Ramos (cell line): ENCODE measurements around the gene FOXL1.
"Not testable (repeated sequence)": the region's sequence is repeated elsewhere in the genome, so short reads cannot be mapped to it uniquely, and the experiment has no call there.

Experiments
- in situ Hi-C: fragments of 300-500 bp; cut with MboI; formaldehyde crosslinking; loops from one replicate; pipeline ENCODE4 v1.14.3; 2022; ENCODE audit warnings: low sequenced_read_pairs; ENCODE audit not compliant: unreplicated experiment

FOXL1 gene

DNA sequence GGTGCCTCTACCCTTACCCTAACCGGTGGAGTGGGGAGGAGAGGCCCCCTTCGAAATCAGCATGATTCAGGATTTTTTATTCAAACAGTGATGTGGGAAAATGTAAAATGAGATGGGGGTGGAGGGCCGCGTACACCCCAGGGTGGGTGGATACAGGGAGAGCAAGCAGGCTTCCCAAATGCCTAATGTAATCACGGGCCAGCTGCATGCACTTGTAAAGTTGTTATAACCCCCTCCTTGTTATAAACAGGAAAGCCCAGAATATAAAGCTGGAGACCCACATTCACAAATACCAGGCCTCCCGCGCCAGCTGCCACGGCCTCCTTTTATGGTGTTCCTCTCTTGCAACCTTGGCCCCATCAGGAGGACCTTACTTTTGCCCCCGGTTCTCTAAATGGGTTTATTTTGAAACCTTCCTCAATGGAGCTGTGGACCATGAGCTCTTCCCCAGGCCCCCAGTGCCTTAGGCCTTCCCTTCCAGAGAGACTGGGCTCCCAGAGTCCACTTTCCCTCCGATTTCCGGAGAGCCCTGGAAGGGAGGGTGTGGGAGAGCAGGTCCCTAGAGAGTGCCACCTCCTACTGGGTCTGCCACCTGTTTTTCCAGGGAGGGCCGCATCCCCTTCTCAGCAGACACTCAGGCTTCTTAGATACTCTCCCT is 906 bp upstream of the FOXL1 start:
- in situ Hi-C loops: no loop called here

DNA sequence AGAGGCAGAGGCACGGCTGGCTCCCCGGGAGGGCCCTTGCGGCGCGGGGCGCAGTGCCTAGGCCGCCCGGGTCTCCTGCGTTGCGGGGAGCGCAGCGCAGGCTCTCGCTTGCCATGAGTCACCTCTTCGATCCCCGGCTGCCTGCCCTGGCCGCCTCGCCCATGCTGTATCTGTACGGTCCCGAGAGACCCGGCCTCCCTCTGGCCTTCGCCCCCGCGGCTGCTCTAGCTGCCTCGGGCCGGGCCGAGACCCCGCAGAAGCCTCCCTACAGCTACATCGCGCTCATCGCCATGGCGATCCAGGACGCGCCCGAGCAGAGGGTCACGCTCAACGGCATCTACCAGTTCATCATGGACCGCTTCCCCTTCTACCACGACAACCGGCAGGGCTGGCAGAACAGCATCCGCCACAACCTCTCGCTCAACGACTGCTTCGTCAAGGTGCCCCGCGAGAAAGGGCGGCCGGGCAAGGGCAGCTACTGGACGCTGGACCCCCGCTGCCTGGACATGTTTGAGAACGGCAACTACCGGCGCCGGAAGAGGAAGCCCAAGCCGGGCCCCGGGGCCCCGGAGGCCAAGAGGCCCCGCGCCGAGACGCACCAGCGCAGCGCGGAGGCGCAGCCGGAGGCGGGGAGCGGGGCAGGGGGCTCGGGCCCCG is 390 bp downstream of the FOXL1 start:
- in situ Hi-C loops: no loop called here

DNA sequence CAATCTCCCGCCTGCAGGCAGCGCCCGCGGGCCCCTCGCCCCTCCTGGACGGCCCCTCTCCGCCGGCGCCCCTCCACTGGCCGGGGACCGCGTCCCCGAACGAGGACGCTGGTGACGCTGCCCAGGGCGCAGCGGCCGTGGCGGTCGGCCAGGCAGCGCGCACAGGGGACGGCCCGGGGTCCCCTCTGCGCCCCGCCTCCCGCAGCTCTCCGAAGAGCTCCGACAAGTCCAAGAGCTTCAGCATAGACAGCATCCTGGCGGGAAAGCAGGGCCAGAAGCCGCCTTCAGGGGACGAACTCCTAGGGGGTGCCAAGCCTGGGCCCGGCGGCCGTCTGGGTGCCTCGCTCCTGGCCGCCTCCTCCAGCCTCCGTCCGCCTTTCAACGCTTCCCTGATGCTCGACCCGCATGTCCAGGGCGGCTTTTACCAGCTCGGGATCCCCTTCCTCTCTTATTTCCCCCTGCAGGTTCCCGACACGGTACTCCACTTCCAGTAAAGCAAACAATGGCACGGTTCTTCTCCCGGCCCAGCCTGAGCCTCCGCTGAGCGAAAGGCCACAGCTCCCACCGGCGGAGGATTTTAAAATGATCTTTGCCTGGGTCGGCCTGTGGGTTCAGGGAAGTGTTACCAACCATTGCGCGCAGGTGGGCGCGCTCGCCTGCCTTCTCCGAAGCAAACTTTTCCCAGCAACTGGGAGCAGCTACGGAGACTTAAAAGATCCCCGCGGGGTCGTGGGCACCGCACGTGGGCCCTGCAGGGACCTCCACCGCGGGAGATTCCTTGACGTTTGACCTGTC is 1.1 kb downstream of the FOXL1 start:
- in situ Hi-C loops: no loop called here

DNA sequence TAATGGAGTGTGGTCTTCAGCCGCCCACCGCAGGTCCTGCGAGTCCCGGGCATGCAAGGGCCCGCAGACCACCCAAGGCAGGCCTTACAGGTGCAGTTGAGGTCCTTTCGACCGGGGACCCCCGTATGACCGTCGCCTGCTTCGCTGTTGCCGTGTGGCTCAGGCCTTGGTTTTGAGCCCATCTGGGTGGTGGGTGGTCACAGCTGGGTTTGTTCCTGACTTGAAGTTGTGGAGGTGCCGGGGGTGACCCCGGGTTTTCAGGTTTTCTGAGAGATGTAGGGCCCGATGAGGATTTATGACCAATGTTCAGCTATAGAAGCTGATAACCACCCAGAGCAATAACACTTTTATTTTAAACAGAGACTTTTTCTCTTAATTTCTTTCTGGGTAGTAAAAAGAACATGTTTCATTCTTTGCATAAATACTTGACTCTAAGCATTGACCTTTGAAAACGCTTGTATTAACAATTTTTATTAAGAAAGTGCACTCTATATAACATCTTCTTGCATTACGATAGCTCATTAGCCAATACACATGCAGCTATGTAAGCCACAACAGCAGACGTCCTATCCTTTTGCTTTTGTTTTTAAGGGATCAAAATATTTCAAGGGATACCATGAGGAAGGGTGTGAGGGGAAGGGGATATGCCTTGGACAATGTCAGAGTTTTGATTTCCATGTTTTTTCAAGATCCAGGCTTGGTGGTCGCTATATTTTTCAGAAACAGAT is 1.9 kb downstream of the FOXL1 start:
- in situ Hi-C loops: no loop called here

DNA sequence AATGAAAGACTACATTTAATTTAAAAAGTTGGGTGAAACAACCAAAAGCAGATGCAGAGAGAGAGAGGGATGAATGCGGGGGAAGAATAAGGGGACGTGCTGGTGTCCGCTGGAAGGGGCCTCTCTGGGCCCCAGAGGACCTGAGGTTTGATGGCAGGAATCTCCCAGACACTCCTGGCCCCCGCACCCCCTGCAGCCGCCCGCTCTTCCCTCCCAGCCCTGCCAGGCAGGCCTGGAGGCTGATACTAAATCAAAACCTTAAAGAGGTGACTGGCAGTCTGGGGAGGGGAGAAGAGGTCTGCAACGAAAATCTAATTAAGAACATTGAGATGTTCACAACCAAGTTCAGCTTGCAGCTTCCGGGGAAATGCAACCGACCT is 2.4 kb downstream of the FOXL1 start:
- in situ Hi-C loops: no loop called here

DNA sequence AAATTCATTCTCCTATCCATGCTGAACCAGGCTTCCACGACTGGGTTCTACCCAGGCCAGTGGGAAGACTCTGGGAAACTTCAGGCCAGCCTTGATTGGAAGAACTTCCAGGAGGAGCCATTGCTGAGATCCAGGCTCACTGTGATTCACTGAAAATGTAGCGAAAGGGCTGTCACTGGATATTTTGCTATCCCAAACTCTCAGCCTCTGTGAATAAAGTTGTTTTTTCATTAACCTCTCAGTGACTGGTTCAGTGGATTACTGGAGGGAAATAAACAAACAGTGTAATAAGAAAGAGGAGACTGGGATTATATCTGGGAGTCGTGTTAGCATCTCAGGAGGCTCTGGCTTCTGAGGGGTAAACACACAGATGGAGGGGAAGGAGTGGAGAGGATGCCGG is 3.1 kb downstream of the FOXL1 start:
- in situ Hi-C loops: no loop called here

DNA sequence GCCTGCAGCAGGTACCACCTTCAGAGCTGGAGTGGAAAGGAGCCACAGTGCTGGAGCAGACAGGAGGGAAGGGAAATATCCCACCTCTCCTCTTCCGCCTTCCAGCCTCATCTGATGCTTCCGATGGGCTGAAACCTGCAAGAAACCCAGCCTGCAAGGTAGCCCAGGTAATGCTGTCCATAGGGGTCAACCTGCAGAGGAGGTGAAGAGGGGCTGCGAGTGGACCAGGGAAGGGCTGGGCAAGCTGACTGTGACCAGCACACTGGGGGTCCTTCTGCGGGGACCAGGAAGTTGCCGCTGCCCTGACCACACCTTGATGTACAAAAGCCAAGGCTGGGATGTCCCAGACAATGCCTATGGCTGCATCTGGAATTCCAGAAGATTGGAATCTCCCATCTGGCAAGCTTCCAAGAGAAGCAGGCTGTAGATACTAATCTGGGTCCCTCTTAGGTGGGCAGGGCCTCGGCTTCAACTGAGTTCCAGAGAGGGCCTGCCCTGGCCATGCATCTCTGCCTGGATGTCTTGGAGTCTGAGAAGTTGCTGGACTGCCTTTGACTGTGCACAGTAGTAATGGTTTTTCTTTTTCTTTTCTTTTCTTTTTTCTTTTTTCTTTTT is 5.8 kb downstream of the FOXL1 start:
- in situ Hi-C loops: no loop called here

DNA sequence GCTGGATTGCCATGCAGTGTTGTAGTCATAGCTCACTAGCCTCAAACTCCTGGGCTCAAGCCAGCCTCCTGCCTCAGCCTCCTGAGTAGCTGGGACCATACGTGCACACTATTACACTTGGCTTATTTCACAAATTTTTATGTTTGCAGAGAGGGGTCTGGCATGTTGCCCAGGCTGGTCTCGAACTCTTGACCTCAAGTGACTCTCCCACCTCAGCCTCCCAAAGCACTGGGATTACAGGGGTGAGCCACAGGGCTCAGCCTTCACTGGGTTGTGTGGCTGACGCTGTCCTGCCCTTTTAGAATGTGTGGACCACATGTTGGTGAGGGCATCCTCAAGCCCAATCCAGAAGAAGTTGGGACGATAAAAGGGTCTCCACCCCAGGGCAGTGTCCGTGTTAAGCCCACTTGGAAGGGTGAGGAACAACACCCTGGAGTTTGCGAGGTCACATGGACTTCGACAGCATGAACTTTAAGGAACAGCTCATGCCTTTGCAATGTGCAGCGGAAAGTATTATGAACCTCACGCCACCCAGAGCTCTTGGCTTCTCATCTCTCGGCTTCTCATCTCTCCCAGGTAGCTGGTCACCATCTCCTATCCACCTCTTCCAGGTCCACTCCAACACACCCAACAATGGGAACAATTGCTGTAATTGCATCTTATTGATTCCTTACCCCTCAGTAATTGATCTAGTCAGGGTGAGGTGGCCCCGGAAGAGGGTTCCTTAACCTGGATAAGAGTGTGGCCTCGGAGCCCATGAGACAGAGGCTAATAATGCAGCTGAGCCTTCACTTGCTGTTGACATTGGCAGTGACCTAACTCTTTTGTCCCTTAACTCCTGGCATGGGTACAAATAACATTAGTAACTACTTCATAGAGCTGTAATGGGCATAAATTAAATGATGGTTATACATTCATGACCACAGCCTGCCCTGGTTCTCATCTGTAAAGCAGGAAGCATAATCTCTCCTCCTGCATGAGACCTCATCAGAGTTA is 6.7 kb downstream of the FOXL1 start:
- in situ Hi-C loops: no loop called here

DNA sequence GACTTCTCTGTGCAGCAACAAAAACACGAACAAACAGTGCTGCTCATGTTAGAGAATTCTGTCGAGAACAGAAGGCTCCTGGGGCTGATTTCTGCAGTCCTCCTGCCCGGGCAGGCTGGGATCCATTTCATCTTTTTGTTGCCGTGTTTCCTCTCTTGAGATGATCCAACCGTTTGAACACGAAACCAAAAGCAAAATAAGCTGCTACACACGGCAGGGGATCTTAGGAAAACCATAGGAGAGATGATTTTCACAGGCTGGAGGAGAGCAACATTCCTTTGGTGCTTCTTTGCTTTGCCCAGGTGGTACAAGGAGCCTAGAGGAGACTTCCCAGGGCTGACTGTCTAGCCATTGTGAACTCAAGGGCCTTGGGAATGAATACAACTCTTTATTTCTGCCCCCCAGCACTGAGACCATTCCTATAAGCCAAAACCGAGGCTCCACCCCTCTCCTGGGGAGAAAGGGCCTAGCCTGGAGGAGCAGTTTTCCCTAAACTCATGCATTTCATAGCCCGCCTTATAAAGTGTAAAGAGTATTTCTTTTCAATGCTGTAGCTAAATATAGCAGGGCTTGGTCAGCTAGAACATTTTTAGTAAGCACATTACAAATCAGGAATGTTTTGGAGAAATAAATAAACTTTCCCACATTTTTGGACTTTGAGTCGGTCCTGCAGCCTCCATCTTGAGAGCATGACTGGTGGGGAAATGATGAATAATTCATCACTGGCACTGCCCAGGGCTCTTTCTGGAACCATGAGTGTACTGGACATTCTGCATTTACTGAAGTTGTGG is 7.7 kb downstream of the FOXL1 start:
- in situ Hi-C loops: no loop called here

DNA sequence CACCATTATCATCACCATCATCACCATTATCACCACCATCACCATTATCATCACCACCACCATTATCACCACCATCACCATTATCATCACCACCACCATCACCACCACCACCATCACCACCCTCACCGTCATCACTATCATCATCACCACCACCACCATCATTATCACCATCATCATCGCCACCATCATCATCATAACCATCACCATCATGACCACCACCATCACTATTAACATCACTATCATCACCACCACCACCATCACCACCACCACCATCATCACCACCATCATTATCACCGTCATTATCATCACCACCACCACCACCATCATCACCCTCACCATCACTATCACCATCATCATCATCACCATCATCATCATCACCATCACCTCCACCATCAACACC is 9.1 kb downstream of the FOXL1 start:
- in situ Hi-C loops: no loop called here

DNA sequence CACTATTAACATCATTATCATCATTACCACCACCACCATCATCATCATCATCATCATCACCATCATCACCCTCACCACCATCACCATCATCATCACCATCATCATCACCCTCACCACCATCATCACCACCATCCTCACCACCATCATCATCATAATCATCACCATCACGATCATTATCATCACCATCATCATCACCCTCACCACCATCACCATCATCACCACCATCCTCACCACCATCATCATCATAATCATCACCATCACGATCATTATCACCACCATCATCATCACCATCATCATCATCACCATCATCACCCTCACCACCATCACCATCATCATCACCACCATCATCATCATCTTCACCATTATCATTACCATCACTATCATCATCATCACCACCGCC is 9.6 kb downstream of the FOXL1 start:
- in situ Hi-C loops: not testable (repeated sequence)

DNA sequence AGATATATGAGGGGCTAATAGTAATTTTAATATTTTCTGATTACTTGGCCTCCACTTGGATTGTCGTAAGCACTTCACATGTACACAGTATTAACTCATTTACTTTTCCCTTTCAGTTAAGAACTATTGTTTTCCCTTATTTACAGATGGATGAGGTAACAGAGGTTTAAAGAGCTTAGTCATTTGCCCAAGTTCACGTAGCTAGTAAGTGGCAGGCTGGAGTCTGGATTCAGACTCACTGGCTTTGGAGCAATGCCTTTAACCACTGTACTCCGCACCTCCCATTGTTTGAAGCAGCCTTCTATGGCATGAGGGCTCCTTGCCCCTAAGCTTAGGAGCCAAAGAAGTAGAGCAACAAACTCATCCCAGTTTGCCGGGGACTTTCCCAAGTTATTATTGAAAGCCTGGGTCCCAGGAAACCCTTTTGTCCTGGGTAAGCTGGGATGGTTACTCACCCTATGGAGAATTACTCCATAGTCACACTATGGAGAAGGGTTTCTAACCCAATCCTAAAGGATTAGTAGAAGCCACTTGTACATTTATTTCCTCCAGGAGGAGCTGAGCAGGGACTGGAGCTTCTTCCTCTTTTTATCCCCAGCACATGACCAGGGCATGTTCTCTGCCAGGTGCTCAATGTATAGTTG is 12.3 kb downstream of the FOXL1 start:
- in situ Hi-C loops: no loop called here

DNA sequence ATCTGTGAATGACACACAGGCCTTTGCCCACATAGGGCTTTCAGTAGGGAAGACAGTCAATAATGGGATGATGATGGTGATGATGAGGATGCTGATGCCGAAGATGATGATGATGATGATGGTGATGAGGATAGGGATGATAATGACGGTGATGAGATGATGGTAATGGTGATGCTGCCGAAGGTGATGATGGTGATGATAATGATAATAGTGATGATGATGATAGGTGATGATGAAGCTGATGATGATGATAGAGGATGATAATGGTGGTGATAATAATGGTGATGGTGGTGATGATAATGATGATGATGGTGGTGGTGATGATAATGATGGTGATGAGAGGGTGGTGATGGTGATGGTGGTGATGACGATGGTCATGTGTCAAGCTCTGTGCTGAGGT is 12.9 kb downstream of the FOXL1 start:
- in situ Hi-C loops: no loop called here

DNA sequence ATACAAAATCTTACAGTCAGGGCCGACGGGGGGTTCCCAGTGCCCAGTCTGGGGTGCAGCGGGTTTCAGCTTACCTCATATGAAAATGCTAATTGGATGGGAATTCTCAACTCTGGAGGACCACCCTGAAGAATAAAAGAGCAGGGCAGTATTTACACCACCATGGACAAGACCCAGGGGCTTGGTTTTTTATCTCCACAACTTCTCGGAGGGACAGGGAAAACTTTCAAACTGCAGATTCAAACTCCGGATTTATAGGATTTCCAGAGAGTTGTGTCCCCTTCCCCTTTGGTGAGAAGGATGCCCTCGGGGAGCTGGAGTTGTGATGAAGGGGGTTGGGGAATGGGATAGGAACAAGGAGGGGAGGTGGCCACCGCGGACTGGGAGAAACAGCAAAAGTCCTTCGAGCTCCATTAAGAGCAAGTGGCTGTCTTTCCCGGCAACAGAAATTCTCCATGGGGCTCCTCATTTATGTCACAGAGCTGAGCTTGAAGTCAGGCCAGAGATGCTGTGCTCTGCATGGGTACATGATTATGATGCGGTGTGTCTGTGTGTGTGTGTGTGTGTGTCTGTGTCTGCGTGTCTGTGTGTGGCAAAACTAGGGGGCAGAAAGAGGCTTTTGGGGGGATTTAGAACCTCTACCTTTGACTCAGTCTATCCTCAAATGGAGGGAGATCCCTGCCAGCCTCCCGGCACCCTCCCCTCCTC is 15.7 kb downstream of the FOXL1 start:
- in situ Hi-C loops: no loop called here

DNA sequence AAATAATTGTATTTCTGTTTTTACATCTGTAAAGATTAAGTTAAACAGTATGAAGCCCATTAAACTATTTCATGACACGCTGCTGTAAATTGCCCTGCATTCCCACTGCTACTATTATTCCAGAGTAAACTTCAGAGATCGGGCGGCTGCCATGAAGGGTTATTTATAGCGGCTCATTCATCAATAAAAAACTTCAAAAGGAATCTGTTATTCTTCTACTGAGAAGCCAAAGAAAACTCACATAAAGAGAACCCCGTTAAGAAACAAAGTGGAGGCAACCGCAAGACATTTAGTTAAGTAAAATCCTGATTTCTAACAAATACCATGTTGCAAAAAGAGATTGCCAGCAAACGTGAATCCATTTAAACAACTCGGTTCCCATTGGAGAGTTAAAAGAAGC is 16.4 kb downstream of the FOXL1 start:
- in situ Hi-C loops: no loop called here

DNA sequence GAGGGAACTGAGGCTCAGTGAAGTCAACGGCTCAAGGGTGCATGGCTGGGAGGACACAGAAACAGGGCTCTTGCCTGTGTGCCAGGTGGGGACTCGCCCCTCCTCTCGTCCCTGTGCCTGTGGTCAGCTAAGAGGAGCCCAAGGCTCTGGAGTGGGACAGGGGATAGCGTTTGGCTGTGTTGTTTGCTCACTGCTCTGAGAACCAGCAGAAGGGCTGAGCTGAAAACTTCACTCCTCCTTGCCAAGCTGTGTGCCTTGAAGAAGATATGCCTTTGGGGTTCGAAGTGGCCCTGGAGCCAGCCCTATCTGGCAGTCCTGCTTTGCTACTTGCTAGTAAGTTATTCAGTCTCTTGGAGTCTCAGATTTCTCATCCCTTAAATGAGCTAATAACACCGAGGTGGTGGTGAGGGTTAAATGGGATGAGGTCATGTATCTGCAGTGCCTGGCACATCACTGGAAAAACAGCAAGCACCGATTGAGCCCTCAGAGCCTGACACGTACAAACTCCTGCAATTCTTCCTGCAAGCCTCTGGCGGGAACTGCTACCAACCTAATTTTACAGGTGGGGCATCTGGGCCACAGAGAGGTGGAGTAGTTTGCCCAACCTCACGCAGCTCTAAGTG is 17.7 kb downstream of the FOXL1 start:
- in situ Hi-C loops: no loop called here
